SH-SY5Y (cell line): ENCODE measurements around the gene RAB6A.
A peak's percentile ranks its signal among the peaks of the same experiment; 100 is the strongest.

Experiments
- GATA2 ChIP-seq: IDR thresholded peaks from 2 replicates; pipeline ENCODE4 v1.6.1; 2011; ENCODE audit warnings: mild to moderate bottlenecking, low read depth, low read length
- GATA3 ChIP-seq: IDR thresholded peaks from 2 replicates; pipeline ENCODE4 v1.6.1; 2011; ENCODE audit warnings: low read depth, mild to moderate bottlenecking, low read length, moderate library complexity

The RAB6A gene

GRCh38 chr11:73750228-73750627 lies 10.6 kb downstream of the RAB6A start:
- no peak for TF ChIP-seq GATA2
- TF ChIP-seq GATA3: no peak

- TF ChIP-seq GATA2: no peak
Observed at GRCh38 chr11:73749118-73749517, 11.8 kb downstream of the RAB6A start.

DNA sequence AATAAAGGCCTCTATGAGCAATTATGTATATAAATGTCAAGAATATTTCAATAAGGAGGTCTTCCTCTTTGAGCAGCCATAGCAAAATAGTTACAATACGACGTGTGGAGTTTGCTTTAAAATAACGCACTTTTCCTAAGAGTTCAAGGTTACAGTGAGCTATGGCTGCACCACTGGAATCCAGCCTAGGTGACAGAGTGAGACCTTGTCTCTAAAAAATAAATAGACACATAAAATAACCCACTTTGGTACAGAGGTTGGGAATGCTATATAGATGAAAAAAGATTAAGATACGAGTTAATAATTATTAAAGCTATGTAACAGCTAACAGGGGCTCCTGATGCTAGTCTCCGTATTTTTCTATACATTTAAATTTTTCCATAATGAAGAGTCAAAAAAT lies 12.6 kb downstream of the RAB6A start:
- TF ChIP-seq GATA3 (no peak), GATA2 (no peak)

DNA sequence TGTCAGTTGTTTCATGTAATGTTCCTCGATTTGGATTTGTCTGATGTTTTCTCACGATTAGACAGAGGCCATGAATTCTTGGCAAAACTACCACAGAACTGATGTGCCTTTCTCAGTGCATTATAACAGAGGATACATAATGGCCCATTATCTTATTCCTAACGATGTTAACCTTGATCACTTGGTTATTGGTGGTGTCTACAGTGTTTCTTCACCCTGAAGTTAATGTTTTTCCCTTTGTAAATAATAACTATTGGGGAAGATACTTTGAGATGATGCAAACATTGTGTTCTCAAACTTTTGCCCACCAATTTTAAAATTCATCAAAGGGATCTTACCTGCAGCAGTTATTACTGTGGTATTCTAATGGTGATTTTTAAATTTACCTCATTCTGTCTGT lies 13.1 kb downstream of the RAB6A start:
- TF ChIP-seq GATA3: no peak
- TF ChIP-seq GATA2: no peak

GRCh38 chr11:73746701-73747100 lies 14.2 kb downstream of the RAB6A start:
- TF ChIP-seq GATA3: no peak
- TF ChIP-seq GATA2: no peak

- TF ChIP-seq GATA3 (no peak), GATA2 (no peak)
Observed at GRCh38 chr11:73743045-73743444, 17.8 kb downstream of the RAB6A start.

- TF ChIP-seq GATA3: no peak
- TF ChIP-seq GATA2: no peak
Observed at GRCh38 chr11:73734993-73735392, 25.9 kb downstream of the RAB6A start.

- TF ChIP-seq GATA3 (no peak), GATA2 (no peak)
Observed at GRCh38 chr11:73729594-73730206, 31.2 kb downstream of the RAB6A start.

- no peak for TF ChIP-seq GATA2
Observed at GRCh38 chr11:73728000-73728399, 32.9 kb downstream of the RAB6A start.

DNA sequence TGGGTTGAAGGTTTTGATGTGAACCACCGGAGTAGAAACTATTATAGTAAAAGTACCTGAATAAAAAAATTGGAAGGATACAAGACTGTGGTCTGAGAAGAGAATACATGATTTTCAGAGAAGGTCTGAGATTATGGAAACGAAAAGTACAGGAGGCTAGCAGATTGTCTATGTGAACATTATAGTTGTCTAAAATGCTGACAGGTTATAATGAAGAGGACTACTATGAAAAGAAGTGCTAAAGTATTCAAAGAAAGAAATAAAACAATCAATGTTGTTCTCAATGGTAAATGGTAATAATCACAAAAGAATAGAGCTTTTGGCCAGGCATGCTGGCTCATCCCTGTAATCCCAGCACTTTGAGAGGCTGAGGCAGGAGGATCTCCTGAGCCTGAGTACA lies 34.0 kb downstream of the RAB6A start:
- no peak for TF ChIP-seq GATA2
- TF ChIP-seq GATA3: no peak

- TF ChIP-seq GATA2 (no peak), GATA3 (no peak)
Observed at GRCh38 chr11:73717136-73717535, 43.7 kb downstream of the RAB6A start.

DNA sequence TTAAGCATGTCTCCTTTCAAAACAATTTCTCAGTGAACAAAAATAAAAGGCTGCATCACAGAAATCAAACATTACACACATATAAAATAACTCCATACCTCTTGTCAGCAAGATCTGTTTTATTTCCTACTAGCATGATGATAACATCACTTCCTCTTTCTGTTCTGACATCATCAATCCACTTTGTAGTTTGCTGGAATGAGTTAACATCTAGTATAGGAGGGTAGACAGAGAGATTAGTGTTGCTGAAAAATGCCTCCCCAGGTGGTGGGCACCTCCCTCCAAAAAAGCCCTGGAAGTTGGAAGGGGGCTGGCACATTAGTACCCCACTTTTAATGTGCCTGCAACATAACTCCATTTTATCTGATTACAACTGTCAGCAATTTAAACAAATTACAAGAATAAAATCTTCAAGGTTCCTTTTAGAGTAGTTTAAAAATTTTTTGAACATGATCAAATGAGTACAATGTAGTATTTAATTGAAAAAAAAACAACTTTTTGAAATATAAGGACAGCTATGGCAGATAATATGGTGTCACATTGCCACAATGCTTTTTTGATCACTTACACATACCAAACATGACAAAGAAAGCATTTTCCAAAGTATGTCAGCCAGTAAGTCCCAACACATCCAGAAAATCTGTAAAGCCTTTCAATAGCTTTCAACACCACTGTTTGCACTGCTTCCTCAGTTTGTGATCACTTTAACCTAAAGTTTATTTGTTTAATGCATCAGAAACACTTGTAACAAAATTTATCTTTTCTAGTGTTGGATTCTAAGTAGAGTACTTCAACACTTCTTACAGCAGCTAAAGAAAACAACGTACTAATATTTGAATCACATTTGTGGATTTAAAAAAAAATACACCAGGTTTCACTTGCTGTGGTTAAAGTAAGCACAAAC lies 44.5 kb downstream of the RAB6A start:
- TF ChIP-seq GATA2 (no peak; the same call in 1 of the 2 replicates), GATA3 (peak; percentile 56)

DNA sequence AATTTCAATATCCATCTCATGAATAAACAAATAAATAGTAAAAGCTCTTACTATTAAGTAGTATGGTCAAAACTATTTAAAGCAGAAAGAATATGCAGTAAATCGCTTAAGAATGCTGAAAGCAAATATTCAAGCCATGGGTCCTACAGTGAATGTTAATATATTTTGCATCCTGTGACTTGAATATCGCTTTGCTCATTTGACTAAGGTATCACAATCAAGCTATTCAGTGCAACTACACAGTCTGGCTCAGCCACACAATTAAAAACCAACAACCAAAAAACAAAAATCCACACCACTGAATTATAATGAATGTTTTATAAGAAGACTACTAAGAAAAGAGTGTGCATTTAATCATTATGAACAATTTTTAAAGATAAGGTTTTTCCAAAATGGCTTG lies 45.3 kb downstream of the RAB6A start:
- TF ChIP-seq GATA3 (no peak), GATA2 (no peak)

DNA sequence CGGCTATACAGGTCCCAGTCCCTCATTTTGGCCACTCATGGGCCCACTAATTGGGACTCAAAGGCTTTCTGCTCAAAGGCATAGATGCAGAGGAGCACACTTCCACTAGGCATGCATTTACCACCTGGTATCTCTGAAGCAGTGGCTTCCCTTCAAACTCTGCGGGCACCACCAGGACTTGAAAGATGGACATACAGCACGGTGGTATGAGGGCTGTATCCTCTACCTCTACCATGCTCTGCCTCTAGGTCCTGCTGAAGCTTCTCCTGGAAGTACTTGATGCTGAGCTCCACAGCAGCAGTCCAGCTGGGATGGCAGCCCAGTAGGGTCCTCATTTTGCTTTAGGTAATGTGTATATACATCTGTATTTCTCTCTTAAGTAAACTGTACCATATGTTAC lies 49.9 kb downstream of the RAB6A start:
- TF ChIP-seq GATA2: no peak
- no peak for TF ChIP-seq GATA3

DNA sequence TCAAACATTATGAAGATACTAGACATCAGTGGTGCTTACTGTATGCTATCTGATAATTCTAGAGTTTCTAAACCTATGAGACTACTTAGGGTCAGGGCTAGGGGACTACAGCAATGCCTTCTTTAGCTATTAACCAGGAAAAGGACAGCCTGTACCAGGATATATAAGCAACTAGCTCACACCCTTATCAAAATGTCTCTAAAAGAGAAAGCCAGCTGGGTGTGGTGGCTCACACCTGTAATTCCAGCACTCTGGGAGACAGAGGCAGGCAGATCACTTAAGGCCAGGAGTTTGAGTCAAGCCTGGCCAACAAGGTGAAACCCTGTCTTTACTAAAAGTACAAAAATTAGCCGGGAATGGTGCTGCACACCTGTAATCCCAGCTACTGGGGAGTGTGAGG lies 55.8 kb downstream of the RAB6A start:
- TF ChIP-seq GATA2: no peak
- no peak for TF ChIP-seq GATA3

- no peak for TF ChIP-seq GATA2
- no peak for TF ChIP-seq GATA3
Observed at GRCh38 chr11:73693899-73694525, 66.9 kb downstream of the RAB6A start.
